Measurements from ENCODE around the gene RASGRF1.

DNA sequence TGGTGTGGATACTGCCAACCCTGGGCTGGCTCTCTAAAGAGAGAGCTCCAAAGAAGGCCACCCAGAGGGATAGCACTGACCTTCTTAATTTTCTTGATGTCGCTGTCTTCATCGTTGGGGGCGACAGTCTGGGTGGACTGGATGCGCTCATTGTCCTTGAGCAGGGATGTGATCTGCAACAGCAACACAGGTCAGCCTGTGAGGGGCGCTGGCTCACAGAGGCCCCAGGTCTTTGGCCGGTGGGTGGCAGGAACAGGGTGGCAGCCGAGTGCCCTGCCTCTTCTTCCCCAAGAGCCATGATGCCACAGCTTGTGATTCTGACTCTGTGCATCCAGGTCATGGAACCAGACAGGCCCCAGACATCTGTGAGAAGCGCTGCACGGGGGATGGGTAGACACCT, 41.2 kb downstream of the RASGRF1 start:
- TF ChIP-seq, protein P1, sequence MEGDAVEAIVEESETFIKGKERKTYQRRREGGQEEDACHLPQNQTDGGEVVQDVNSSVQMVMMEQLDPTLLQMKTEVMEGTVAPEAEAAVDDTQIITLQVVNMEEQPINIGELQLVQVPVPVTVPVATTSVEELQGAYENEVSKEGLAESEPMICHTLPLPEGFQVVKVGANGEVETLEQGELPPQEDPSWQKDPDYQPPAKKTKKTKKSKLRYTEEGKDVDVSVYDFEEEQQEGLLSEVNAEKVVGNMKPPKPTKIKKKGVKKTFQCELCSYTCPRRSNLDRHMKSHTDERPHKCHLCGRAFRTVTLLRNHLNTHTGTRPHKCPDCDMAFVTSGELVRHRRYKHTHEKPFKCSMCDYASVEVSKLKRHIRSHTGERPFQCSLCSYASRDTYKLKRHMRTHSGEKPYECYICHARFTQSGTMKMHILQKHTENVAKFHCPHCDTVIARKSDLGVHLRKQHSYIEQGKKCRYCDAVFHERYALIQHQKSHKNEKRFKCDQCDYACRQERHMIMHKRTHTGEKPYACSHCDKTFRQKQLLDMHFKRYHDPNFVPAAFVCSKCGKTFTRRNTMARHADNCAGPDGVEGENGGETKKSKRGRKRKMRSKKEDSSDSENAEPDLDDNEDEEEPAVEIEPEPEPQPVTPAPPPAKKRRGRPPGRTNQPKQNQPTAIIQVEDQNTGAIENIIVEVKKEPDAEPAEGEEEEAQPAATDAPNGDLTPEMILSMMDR (conservative IDR thresholded peaks at IDR 0.05) = no peak
- TF ChIP-seq ZFX (IDR thresholded peaks at IDR 0.05) = no peak

Data from C4-2B (cell line).